ENCODE results near the gene CBX6. TPM values are rescaled to one million over a fixed set of nuclear protein-coding genes. Genes with fewer than 3 reads are reported as not detected.

The CBX6 gene
- total RNA-seq, 1 donor = 66.5 TPM

- no peak for TF ChIP-seq CTCF (IDR thresholded peaks at IDR 0.05; ENCODE audit: insufficient read depth, low read depth, low read length)
- no peak for DNase-seq (ENCODE audit: low read depth)
- H3K4me3 ChIP-seq (ENCODE audit: low read depth, low read length) = peak overlapping the region; percentile 18
Observed at GRCh38 chr22:38844315-38845003, 27.6 kb downstream of the CBX6 start.

- DNase-seq (ENCODE audit: low read depth) = peak; percentile 16
- TF ChIP-seq CTCF (IDR thresholded peaks at IDR 0.05; ENCODE audit: insufficient read depth, low read depth, low read length) = no peak
- peak within 1 kb of the TSS; percentile 18 for H3K4me3 ChIP-seq (ENCODE audit: low read depth, low read length)
Observed at GRCh38 chr22:38843657-38844314, 28.2 kb downstream of the CBX6 start, which contains the start of gene NPTXR. Gene NPTXR (minus strand): TSS chr22:38844028.

- peak overlapping the region; percentile 3 for H3K4me3 ChIP-seq (ENCODE audit: low read depth, low read length)
- peak; percentile 73 for DNase-seq (ENCODE audit: low read depth)
- peak; percentile 36 for TF ChIP-seq CTCF (IDR thresholded peaks at IDR 0.05; ENCODE audit: insufficient read depth, low read depth, low read length)
Observed at GRCh38 chr22:38843201-38843656, 28.8 kb downstream of the CBX6 start.

GRCh38 chr22:38842512-38843200 is 29.4 kb downstream of the CBX6 start:
- no peak for DNase-seq (ENCODE audit: low read depth)
- TF ChIP-seq CTCF (IDR thresholded peaks at IDR 0.05; ENCODE audit: insufficient read depth, low read depth, low read length) = no peak
- no peak overlapping the region for H3K4me3 ChIP-seq (ENCODE audit: low read depth, low read length)

GRCh38 chr22:38841635-38842034 is 30.4 kb downstream of the CBX6 start:
- DNase-seq (ENCODE audit: low read depth) = no peak
- H3K4me3 ChIP-seq (ENCODE audit: low read depth, low read length) = no peak overlapping the region
- no peak for TF ChIP-seq CTCF (IDR thresholded peaks at IDR 0.05; ENCODE audit: insufficient read depth, low read depth, low read length)

GRCh38 chr22:38841211-38841610 is 30.8 kb downstream of the CBX6 start:
- no peak for DNase-seq (ENCODE audit: low read depth)
- H3K4me3 ChIP-seq (ENCODE audit: low read depth, low read length) = no peak overlapping the region
- TF ChIP-seq CTCF (IDR thresholded peaks at IDR 0.05; ENCODE audit: insufficient read depth, low read depth, low read length) = no peak

Data from fibroblast of villous mesenchyme (primary cell).